Cortex of kidney (tissue), 1 donor: ENCODE results near the gene RBFOX2.

Experiments
- DNase-seq: peaks from one replicate; lab custom pipeline; 2025; lab: John Stamatoyannopoulos, UW

Gene RBFOX2

DNA sequence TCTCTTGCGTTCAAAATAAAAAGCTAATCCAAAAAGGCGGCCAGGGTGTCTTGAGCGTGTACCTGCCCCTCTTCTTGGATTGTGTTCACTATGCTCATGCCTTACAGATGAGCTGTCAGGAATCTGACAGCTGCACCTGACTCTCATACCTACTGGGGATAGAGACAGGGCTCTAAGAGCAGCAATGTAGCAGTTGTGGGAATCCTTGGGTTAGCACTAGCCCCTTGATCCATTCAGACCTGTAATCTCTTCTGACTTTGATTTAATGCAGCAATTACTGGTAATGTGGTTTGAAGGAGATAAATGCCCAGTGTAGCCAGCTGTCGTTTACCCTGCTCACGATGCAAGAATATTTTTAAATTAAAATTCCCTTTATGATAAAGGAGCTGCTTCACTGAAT is 165.2 kb downstream of the RBFOX2 start:
- DNase-seq, result no peak

DNA sequence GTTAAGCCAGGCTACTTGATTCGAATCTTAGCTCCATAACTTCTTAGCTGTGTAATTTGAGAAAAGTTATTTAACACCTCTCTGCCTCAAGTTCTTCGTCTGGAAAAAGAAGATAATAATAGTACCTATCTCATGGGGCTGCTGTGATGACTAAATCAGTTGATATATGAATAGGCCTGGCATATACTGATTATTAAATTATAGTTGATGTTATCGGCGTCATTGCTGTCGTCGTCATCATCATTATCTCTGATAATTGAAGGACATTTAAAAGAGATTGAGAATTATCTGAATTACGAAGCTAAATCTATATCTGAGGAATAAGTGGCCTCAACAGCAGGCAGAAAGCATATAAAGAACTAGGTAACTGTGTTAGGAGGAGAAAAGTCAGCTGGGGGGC is 165.9 kb downstream of the RBFOX2 start:
- DNase-seq, result no peak

DNA sequence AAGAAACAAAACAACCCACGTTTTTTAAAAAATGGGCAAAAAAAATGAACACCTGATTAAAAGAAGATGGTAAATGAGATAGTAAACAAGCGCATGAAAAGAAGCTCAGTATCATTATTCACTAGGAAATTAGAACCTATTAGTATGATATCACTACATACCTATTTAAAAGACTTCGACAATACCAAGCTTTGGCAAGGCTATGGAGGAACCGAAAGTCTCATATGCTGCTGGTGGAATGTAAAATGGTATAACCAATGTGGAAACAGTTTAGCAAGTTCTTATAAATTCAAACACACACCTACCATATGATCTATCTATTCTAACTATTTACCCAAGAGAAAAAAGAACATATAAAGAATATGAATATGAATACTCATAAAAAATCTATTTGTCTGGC is 167.2 kb downstream of the RBFOX2 start:
- no peak for DNase-seq

DNA sequence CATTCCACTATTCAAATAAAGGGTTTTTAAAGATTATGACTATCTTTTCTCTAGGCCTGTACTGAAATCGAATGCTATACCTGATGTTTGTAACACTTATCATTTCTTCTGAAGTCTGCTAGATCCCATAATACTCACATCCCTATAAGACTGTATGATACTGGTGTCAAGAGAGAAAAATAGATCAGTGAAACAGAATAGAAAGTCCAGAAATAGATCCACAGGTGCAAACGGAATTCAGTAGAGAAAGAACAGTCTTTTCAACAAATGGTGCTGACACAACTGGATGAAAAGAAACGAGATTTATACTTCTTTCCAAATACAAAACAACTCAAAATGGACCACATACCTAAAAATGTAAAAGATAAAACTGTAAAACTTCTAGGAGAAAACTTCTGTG is 167.8 kb downstream of the RBFOX2 start:
- no peak for DNase-seq

DNA sequence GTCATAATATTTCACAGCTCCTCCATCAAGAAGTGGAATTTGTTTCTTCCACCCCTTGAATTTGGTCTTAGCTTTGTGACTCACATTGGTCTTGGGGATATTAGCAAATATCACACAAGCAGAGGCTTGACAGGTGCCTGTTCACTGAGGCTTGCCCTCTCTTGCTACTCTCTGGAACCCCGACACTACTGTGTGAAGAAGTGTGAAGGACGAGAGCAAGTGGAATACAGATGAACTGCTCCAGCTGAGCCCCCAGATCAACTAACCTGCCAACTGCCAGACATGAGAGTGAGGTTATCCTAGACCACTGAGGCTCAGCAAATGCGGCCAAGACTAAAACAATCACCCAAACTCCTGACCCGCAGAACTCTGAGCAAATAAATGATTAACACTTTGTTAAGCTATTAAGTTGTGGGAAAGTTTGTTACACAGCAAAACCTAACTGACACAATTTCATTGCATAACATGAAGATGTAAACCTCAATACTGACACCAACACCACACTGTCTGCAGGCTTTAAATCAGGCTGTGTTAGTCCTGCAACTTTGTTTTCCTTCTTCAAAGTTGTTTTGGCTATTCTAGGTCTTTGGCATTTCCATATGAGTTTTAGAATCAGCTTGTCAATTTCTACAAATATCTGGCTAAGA is 168.4 kb downstream of the RBFOX2 start:
- DNase-seq, result no peak

DNA sequence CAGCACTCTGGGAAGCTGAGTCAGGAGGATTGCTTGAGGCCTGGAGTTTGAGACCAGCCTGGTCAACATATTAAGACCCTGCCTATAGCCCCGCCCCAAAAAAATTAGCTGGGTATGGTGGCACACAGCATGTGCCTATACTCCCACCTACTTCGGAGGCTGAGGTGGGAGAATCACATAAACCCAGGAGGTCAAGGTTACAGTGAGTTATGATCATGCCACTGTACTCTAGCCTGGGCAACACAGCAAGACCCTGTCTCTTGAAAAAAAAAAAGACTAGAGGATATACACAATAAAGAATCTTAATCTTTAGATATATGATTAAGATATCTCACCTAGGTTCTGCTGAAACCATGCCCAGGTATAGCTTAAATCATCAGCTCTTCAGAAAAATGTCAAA is 174.3 kb downstream of the RBFOX2 start:
- no peak for DNase-seq

DNA sequence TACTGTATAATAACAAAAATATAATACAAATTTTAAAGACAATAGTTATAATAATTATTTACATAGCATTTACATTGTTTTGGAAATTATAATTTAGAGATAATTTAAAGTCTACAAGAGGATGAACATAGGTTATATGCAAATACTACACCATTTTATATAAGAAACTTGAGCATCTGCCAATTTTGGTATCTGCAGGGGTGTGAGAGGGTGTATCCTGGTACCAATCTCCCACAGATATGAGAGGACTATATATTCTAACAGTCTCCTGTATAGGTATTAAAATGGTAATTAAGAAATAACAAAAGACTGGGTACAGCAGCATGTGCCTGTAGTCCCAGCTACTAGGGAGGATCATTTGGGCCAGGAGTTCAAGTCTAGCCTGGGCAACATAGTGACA is 176.5 kb downstream of the RBFOX2 start:
- DNase-seq, result no peak

DNA sequence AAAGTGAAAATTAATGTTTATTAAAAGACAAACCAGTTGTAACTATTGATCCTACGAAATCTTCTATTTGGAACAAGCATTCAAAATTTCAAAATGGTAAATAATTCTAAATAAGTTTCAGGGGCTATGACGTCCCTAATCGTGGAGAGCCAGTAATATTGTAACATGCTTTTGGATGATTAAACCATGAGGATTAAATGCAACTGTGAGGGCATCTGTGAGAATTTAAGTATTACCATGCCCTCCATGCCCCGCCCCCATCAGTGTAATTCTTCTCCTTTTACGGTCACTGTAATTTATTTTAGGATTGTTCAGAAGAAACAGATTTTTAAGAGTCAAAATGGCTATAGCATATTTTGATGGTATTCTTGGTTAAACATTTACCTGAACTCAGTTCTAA is 177.8 kb downstream of the RBFOX2 start:
- no peak for DNase-seq

DNA sequence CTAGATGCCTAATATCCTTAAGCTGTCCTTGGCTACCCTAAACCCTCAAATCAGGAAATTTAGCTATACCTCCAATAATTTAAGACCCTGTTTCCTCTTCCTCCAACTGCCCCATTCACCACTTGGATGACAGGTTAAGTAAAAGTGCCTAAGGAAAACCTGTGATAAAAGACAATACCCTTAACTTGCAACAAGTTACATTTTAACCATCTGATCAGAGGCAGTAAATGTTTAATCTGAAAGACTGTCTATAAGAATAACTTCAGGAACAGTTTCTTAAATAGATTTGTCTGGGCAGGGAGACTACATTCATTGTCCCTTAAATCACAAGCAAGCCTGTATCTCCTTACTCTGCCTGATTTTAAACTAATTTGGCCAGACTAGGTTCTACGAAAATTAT is 181.8 kb downstream of the RBFOX2 start:
- no peak for DNase-seq

DNA sequence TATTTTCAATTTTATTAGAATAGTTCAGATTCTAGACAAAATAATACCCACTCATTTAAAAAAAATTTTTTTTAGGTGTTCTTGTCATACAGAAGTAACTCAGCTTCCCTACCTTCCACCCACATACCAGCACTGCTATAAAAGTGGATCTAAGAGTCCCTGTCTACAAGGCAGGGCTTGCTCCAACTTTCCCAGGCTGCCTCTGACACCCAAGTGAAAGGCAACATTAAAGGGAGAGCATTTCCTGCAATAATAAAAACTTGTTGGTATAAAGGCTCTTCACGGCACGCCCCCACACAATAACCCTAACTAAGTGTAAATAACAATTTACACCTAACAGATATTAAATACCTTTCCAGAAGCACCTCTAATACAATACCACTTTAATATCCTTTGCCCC is 183.7 kb downstream of the RBFOX2 start:
- DNase-seq, result no peak

DNA sequence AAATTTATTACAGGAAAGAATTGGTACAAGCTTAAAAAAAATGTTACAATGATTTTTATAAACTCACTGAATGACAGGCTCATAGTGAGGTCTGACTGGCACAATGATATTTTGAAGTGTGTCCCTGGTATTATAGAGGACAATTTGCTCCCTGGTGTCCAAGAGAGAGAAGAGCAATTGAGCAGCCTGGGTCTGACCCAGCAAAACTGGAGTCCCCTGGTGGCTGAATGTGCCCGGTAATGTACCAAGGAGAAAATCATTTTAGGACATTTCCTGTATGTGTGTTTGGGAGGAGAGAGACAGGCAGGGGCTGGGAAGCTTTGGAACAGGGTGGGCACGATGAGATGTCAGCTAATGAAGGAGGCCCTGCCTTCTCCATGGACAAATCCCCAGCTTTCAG is 185.7 kb downstream of the RBFOX2 start:
- DNase-seq, result no peak

DNA sequence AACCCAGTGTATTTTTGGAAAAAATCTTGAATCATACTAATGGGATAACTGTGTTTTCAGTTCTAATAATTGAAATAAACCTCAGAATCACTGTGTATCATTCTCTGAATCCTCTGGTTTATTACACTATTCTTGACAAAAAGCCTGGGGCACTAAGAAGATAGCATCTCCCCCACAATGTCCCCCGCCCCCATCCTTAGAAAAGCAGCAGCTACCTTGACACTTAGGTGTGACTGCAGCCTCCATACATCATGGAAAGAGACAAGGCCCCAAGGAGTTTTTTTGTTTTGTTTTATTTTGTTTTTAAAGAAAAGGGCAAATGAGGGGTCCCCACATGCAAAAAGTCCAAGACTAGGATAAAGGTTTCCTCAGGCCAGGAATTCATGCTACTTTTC is 186.1 kb downstream of the RBFOX2 start:
- DNase-seq, result no peak

DNA sequence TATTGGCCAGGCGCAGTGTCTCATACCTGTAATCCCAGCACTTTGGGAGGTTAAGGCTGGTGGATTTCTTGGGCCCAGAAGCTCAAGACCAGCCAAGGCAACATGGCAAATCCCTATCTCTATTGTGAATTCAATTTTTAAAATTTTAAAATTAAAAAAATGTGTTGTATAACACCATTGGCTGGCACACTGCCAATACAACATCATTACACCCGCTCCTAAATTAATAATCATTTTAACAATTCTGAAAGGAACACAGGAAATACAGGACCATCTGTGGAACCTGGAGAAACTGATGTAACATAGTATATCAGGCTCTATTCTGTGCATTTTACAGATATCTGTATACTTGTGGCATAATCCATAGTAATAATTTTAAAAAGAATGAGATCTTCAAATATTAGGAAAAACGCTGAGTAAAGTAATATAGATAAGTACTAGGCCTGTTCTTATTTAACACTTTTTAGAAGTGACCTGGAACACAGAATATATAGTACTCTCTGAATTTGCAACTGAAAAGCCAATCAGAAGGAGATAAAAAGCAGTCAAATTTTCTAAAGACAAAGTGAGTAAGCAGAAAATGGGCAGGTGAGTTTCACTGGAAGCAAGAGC is 186.6 kb downstream of the RBFOX2 start:
- DNase-seq, result no peak

DNA sequence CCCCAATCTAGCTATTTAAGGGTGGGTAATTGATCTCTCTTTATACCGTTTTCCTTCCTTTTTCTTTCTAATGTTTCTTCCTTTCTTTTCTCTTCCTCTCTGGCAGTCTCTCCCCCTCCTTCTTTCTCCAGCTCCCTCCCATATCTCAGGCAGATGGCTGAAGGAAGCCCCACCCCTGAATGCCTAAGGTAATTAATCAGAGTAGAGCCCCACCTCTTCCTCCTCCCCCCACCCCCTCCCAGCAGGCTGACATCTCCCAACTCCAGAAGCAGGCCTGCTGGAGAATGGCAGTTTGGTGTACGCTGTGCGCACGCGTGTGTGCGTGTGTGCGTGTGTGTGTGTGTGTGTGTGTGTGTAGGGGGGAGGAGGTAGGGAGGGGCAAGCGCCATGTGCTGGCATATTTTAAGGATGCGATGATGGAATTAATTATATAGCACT is 188.3 kb downstream of the RBFOX2 start:
- DNase-seq, result no peak

DNA sequence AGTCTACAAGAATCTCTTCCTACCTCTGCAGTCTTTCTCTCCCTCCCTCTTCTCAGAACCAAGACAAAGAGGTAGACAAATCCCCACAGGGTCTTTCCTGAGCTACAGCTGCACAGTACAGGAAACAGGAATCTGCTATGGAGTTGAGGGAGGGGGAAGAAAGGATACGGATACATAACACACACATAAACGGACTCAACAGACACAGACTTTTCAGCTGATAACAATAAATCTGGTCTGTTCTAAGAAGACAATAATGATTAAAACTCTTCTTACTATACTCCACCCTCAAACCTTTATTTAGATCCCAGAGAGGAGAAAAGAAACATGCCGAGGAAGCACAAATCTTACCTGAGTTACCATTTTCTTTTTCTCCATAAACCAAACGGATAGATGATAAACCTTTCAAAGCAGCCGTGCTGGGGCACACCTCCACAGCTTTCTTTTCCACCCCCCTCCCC is 188.8 kb downstream of the RBFOX2 start:
- no peak for DNase-seq

DNA sequence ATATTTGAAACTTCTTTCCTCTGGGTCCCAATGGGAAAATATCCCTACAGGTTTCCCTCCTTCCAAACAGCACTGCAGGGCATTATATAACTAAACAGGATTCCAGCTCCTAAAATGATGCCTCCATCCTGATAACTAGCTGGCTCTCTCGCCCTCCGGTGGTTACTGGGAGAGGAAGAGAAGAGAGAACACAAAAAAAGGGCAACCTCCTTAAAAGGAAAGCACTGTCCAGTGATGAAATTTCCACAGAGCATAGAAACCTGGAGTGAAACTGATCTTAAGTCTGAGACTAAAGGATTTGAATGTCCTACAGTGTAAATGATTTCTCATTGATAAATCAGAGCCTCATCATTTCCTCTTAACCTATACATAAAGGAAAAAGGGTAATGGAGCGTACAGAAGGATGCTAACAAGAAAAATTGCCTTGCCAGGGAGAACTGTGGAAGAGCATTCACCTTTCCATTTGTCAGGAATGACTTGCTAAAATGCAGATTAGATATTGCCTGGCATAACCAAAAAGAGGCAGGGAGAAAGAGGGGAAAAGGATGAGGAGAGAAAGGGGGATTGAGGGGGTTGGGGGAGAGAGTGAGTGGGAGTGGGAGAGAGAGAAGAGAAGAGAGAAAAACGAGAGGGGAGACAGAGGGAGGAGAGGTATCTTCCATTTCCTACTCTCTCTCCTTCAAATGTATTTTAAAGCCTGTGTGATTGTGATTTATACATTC is 189.6 kb downstream of the RBFOX2 start:
- DNase-seq, result no peak

DNA sequence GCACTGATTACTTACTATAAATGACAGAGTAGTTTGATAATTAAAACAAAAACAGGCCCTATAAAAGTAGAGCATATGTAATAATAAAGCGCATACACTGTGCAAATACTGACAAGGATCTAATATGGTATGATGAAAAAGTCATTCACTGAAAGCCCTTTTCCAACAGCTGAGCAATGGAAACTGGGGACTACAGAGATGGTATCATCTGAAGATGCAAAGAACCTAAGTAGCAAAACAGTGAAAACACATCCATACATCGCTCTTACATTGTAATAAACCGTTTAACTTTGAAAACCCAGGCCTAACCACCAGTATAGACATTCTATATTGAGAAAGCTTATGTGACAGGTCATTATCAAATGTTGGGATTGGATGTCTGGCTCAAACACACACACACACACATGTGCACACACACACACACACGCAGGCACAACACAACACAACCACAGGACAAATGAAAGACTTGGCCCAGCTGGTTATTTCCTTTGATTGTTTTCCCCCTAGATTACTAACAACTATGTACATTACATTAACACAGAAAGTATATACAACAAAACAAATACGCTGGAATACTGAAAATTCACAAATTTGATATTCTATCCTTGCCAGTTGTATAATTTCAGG is 191.4 kb downstream of the RBFOX2 start:
- no peak for DNase-seq

DNA sequence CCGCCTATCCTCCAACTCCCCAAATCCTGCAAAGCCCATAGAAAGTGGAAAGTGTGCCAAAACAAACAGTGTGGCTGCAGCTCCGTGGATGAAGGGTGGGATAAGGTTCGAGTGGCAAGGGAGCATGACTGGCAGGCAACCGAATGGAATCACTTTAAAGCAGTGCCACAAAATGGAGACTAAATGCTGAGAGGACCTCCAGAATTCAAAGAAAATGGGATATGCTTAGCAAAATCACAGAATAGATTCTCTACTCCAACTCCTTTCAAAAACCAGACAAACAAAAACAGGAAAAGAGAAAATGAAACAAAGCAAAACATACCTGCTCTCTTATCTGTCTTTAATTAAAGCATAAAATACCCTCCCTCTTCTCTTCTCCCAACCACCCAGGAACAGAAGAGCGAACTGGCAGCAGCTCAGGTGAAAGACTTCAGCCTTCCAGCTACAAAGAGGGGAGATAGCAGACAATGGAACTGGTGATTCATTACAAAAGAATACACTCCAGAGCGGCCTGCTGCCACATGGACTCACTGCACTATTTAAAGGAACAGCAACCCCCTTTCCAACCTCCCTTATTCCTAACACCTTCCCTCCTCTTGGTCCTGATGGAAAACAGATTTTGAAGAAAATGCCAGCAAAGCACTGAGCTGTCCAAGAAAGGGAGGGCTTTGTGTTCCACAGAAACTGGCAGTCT is 192.5 kb downstream of the RBFOX2 start:
- DNase-seq, result no peak

DNA sequence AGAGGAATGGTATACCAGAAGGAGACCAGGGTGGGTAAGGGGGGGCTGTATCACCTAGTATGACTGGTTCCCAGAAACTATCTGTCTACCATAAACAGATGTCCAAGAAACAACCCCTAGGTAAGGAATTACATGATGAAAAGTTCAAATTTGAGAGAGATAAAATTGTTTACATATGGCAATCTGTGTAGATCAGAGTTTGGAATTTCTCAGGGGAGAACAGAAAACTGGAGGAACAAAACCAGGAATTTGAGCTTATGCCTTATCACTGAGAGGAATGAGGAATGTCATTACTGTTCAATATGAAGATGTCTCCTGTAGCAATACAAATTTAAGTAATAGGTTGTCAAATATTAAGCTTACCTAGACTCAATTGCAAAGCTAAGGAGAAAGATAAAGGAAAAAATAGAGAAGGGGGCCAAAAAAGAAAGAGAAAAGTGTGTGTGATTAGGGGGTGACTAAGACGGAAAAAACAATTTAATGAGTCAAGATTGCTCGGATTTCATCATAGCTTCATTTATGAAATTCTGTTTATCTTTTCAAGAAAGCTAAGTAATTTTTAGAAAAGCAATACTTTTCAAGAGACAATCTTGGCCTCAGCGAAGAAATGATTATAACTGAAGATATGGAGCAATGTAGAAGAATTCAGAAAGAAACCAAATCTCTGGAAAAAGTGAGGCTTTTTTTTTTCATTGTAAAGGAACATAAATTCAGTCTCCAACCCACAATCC is 193.2 kb downstream of the RBFOX2 start:
- DNase-seq, result no peak

DNA sequence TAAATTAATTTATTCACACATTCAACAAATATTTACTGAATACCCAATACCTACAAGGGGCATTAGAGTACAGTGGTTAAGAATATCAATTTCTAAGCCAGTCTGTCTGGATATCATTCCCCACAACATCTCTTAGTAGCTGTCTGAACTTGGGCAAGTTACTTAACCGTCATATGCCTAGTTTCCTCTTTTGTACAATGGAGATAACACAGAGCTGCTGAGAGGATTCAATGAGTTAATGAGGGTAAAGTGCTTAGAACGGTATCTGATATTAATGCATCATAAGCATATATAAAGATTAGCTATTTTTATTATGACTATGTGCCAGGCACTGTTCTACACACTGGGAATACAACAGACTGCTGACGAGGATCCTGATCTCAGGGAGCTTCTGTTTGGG is 194.6 kb downstream of the RBFOX2 start:
- DNase-seq, result no peak

DNA sequence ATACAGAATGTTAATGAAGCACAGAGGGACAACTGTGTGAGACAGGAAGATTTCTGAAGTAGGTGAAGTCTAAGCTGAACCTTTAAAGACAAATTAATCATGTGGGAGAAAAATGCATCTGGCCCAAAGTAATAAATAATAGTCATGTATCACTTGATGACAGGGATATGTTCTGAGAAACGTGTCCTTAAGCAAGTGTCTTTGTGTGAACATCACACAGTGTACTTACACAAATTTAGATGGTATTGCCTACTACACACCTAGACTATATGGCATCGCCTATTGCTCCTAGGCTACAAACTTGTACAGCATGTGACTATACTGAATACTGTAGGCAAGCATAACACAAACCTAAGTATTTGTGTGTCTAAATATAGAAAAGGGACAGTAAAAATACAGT is 198.3 kb downstream of the RBFOX2 start:
- no peak for DNase-seq

DNA sequence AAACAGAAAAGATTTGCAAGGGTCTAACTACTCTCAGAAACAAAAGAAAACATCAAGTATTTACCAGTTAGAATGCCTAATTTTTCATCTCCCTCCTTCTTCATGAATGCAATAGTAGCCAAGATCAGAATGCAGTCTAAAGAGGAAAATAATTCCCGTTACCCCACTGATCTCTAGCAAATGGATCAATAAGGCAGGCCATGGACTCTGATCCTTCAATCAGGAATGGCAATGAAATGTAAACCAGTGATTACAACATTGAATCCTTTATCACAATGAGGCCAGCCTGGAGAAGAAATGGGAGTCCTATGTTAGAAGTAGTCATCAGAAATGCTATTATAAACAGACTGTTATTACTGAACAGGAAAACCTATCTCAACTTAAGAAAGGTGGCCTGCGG is 204.4 kb downstream of the RBFOX2 start:
- DNase-seq, result no peak
